Measurements from ENCODE around the gene MCM8.

MCM8 gene

DNA sequence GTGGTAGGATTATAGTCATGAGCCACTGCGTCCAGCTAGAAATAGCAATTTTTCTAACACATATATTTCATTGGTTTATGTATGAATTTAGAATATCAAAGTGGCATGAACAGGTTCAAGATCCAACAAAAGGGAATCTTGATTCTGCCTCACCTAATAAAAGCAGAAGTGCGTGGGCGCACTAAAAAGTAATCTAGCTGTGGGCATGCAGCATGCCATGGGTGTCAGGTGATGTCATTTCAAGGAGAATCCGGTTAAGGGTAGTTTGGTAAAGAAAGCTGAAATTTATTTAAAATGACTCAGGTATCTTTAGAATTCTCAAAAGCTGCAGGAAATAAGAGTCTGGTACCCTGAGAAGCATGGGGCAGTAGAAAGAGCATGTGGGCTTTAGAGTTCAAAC lies 85.8 kb downstream of the MCM8 start:
- H3K36me3 ChIP-seq (ENCODE audit: control insufficient read depth in 2 of 2, insufficient read depth in 2 of 2, low read length in 2 of 2), result peaks cover 46 to 51% of the 10 kb centered on the region in 2 donors
- no peaks in the 10 kb centered on the region for H3K4me1 ChIP-seq (ENCODE audit: control insufficient read depth in 2 of 2, insufficient read depth in 2 of 2, low read length in 2 of 2)

GRCh38 chr20:6037082-6037481 lies 86.6 kb downstream of the MCM8 start:
- Histone ChIP-seq H3K27me3 (ENCODE audit: control insufficient read depth in 2 of 2, insufficient read depth in 2 of 2, low read length in 2 of 2) (no peaks in the 10 kb centered on the region), H3K4me1 (ENCODE audit: control insufficient read depth in 2 of 2, insufficient read depth in 2 of 2, low read length in 2 of 2) (no peaks in the 10 kb centered on the region), H3K27ac (ENCODE audit: low read depth in 2 of 2, low read length in 2 of 2) (no peak overlapping the region), H3K9me3 (ENCODE audit: control insufficient read depth in 2 of 2, low read length in 2 of 2) (no peaks in the 10 kb centered on the region), H3K4me3 (ENCODE audit: low read length in 2 of 2) (no peak overlapping the region), H3K36me3 (ENCODE audit: control insufficient read depth in 2 of 2, insufficient read depth in 2 of 2, low read length in 2 of 2) (peaks cover 49 to 55% of the 10 kb centered on the region in 2 donors), H3K9ac (ENCODE audit: low read depth in 1 of 2, low read length in 2 of 2) (no peak overlapping the region)

More for the DNA sequence above, 85.8 kb downstream of the MCM8 start:
- no peak overlapping the region for H3K27ac ChIP-seq (ENCODE audit: low read depth in 2 of 2, low read length in 2 of 2)
- H3K27me3 ChIP-seq (ENCODE audit: control insufficient read depth in 2 of 2, insufficient read depth in 2 of 2, low read length in 2 of 2), result no peaks in the 10 kb centered on the region
- no peak overlapping the region for H3K4me3 ChIP-seq (ENCODE audit: low read length in 2 of 2)
- no peaks in the 10 kb centered on the region for H3K9me3 ChIP-seq (ENCODE audit: control insufficient read depth in 2 of 2, low read length in 2 of 2)
- no peak overlapping the region for H3K9ac ChIP-seq (ENCODE audit: low read depth in 1 of 2, low read length in 2 of 2)

DNA sequence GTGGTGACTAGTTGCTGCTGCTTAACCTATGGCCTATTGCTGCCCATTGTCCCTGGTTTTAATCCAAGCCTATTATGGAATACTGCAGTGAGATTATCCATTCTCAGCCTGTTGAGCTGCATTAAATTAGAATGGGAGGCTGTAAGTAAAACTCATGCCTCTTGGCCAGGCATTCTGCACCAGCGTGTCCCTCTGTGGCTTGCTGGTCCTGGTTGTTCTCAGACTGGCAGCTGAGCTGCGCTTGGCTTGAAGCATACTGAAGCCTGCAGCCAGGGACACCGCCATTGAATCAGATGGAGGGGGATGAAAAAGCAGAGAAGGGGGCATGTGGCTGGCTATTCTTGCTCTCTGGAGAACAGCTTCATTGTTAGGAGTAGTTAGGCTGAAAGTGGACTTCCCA lies 87.8 kb downstream of the MCM8 start:
- Histone ChIP-seq H3K4me3 (ENCODE audit: low read length in 2 of 2) (no peak overlapping the region), H3K27me3 (ENCODE audit: control insufficient read depth in 2 of 2, insufficient read depth in 2 of 2, low read length in 2 of 2) (no peaks in the 10 kb centered on the region), H3K9me3 (ENCODE audit: control insufficient read depth in 2 of 2, low read length in 2 of 2) (no peaks in the 10 kb centered on the region), H3K4me1 (ENCODE audit: control insufficient read depth in 2 of 2, insufficient read depth in 2 of 2, low read length in 2 of 2) (no peaks in the 10 kb centered on the region), H3K36me3 (ENCODE audit: control insufficient read depth in 2 of 2, insufficient read depth in 2 of 2, low read length in 2 of 2) (peaks cover 48 to 58% of the 10 kb centered on the region in 2 donors), H3K9ac (ENCODE audit: low read depth in 1 of 2, low read length in 2 of 2) (no peak overlapping the region), H3K27ac (ENCODE audit: low read depth in 2 of 2, low read length in 2 of 2) (no peak overlapping the region)

DNA sequence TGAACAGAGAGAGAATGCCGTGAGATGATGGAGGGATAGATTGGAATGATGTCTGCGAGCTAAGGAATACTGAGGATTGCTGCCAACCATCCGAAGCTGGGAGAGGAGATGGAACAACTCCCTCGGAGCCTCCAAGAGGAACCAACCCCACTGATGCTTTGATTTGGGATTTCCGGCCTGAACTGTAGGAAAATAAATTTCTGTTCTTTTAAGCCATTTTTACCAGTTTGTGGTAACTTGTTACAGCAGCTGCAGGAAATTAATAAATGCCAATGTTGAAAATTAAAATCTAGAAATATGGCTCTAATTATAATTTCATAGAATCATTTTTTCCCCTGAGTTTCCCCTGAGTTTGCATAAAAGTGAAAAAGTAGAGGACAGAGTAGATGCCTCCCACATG lies 89.3 kb downstream of the MCM8 start:
- Histone ChIP-seq H3K4me3 (ENCODE audit: low read length in 2 of 2) (no peak overlapping the region), H3K9me3 (ENCODE audit: control insufficient read depth in 2 of 2, low read length in 2 of 2) (no peaks in the 10 kb centered on the region), H3K27me3 (ENCODE audit: control insufficient read depth in 2 of 2, insufficient read depth in 2 of 2, low read length in 2 of 2) (no peaks in the 10 kb centered on the region), H3K9ac (ENCODE audit: low read depth in 1 of 2, low read length in 2 of 2) (no peak overlapping the region), H3K27ac (ENCODE audit: low read depth in 2 of 2, low read length in 2 of 2) (no peak overlapping the region), H3K4me1 (ENCODE audit: control insufficient read depth in 2 of 2, insufficient read depth in 2 of 2, low read length in 2 of 2) (no peaks in the 10 kb centered on the region), H3K36me3 (ENCODE audit: control insufficient read depth in 2 of 2, insufficient read depth in 2 of 2, low read length in 2 of 2) (peaks cover 37 to 44% of the 10 kb centered on the region in 2 donors)

GRCh38 chr20:6040540-6040939 lies 90.1 kb downstream of the MCM8 start:
- H3K27me3 ChIP-seq (ENCODE audit: control insufficient read depth in 2 of 2, insufficient read depth in 2 of 2, low read length in 2 of 2), result no peaks in the 10 kb centered on the region
- H3K9me3 ChIP-seq (ENCODE audit: control insufficient read depth in 2 of 2, low read length in 2 of 2), result no peaks in the 10 kb centered on the region
- H3K4me3 ChIP-seq (ENCODE audit: low read length in 2 of 2), result no peak overlapping the region
- H3K9ac ChIP-seq (ENCODE audit: low read depth in 1 of 2, low read length in 2 of 2), result no peak overlapping the region
- H3K4me1 ChIP-seq (ENCODE audit: control insufficient read depth in 2 of 2, insufficient read depth in 2 of 2, low read length in 2 of 2), result no peaks in the 10 kb centered on the region
- peaks cover 36 to 42% of the 10 kb centered on the region in 2 donors for H3K36me3 ChIP-seq (ENCODE audit: control insufficient read depth in 2 of 2, insufficient read depth in 2 of 2, low read length in 2 of 2)
- H3K27ac ChIP-seq (ENCODE audit: low read depth in 2 of 2, low read length in 2 of 2), result no peak overlapping the region

DNA sequence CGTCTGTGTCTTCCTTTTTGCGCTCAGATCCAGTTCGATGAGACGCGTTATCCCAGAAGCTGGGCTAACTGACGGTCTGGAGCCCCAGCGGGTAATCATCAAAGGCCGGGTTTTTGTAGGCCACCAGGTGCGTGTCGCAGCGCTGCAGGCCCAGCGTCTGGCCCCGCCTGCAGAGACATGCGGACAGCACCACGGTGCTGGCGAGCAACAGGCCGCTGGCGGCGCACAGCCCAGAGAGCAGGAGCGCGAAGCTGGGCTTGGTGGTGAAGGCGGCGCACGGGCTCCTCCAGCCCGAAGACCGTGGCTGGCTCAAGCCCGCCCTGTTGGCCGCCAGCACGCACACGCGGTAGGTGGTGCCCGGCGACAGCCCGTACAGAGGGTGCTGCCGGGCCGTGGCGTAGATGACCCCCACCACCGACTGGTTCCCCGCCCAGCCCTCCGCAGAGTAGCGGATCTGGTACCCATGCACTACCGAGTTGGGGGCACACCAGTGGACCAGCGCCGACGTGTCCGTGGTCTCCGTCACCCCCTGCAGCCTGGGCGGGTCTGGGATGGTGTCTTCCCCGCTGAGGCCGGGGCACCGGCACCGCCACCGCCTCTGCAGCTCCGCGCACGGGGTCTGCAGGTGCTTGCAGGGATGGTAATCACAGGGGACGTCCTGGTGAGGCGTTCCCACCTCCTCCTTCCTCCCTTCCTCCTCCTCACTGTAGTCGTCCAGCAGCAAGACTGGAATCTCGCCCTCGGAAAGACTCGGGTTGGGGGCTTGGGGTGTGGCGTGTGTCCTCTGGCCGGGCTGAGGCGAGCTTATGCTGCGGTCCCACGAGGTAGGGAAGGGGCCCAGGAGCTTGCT lies 90.7 kb downstream of the MCM8 start:
- H3K9ac ChIP-seq (ENCODE audit: low read depth in 1 of 2, low read length in 2 of 2), result no peak overlapping the region
- peaks cover 35 to 41% of the 10 kb centered on the region in 2 donors for H3K36me3 ChIP-seq (ENCODE audit: control insufficient read depth in 2 of 2, insufficient read depth in 2 of 2, low read length in 2 of 2)
- no peaks in the 10 kb centered on the region for H3K9me3 ChIP-seq (ENCODE audit: control insufficient read depth in 2 of 2, low read length in 2 of 2)
- H3K4me1 ChIP-seq (ENCODE audit: control insufficient read depth in 2 of 2, insufficient read depth in 2 of 2, low read length in 2 of 2), result no peaks in the 10 kb centered on the region
- H3K27ac ChIP-seq (ENCODE audit: low read depth in 2 of 2, low read length in 2 of 2), result no peak overlapping the region
- H3K4me3 ChIP-seq (ENCODE audit: low read length in 2 of 2), result no peak overlapping the region
- H3K27me3 ChIP-seq (ENCODE audit: control insufficient read depth in 2 of 2, insufficient read depth in 2 of 2, low read length in 2 of 2), result no peaks in the 10 kb centered on the region

GRCh38 chr20:6041808-6042265 lies 91.4 kb downstream of the MCM8 start:
- Histone ChIP-seq H3K27me3 (ENCODE audit: control insufficient read depth in 2 of 2, insufficient read depth in 2 of 2, low read length in 2 of 2) (no peaks in the 10 kb centered on the region), H3K36me3 (ENCODE audit: control insufficient read depth in 2 of 2, insufficient read depth in 2 of 2, low read length in 2 of 2) (peaks cover 33 to 37% of the 10 kb centered on the region in 2 donors), H3K9me3 (ENCODE audit: control insufficient read depth in 2 of 2, low read length in 2 of 2) (no peaks in the 10 kb centered on the region), H3K4me1 (ENCODE audit: control insufficient read depth in 2 of 2, insufficient read depth in 2 of 2, low read length in 2 of 2) (no peaks in the 10 kb centered on the region), H3K4me3 (ENCODE audit: low read length in 2 of 2) (no peak overlapping the region), H3K9ac (ENCODE audit: low read depth in 1 of 2, low read length in 2 of 2) (no peak overlapping the region), H3K27ac (ENCODE audit: low read depth in 2 of 2, low read length in 2 of 2) (no peak overlapping the region)

DNA sequence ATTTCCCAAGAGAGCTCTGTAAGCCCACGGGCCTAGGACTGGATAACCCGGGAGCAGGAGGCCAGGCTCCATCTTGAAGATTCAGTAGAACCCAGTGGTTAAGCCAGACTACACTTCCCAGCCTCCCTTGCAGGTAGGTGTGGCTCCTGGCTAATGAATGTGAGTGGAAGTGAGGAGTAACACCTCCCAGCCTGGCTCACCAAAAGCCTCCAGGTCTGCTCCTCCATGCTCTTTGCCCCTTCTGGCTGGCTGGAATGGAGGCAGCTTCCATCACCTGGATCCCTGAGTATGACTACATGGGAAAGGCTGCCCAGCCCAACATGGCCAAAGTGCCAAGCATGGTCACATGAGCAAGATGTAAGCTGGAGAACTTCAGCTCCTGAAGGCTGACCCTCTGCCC lies 93.7 kb downstream of the MCM8 start:
- no peak overlapping the region for H3K27ac ChIP-seq (ENCODE audit: low read depth in 2 of 2, low read length in 2 of 2)
- no peaks in the 10 kb centered on the region for H3K9me3 ChIP-seq (ENCODE audit: control insufficient read depth in 2 of 2, low read length in 2 of 2)
- H3K4me1 ChIP-seq (ENCODE audit: control insufficient read depth in 2 of 2, insufficient read depth in 2 of 2, low read length in 2 of 2), result no peaks in the 10 kb centered on the region
- no peaks in the 10 kb centered on the region for H3K27me3 ChIP-seq (ENCODE audit: control insufficient read depth in 2 of 2, insufficient read depth in 2 of 2, low read length in 2 of 2)
- no peak overlapping the region for H3K9ac ChIP-seq (ENCODE audit: low read depth in 1 of 2, low read length in 2 of 2)
- peaks cover 16 to 23% of the 10 kb centered on the region in 2 donors for H3K36me3 ChIP-seq (ENCODE audit: control insufficient read depth in 2 of 2, insufficient read depth in 2 of 2, low read length in 2 of 2)
- no peak overlapping the region for H3K4me3 ChIP-seq (ENCODE audit: low read length in 2 of 2)

- Histone ChIP-seq H3K9ac (ENCODE audit: low read depth in 1 of 2, low read length in 2 of 2) (no peak overlapping the region), H3K4me3 (ENCODE audit: low read length in 2 of 2) (no peak overlapping the region), H3K27me3 (ENCODE audit: control insufficient read depth in 2 of 2, insufficient read depth in 2 of 2, low read length in 2 of 2) (no peaks in the 10 kb centered on the region), H3K36me3 (ENCODE audit: control insufficient read depth in 2 of 2, insufficient read depth in 2 of 2, low read length in 2 of 2) (peaks cover 12 to 18% of the 10 kb centered on the region in 2 donors), H3K27ac (ENCODE audit: low read depth in 2 of 2, low read length in 2 of 2) (no peak overlapping the region), H3K9me3 (ENCODE audit: control insufficient read depth in 2 of 2, low read length in 2 of 2) (no peaks in the 10 kb centered on the region), H3K4me1 (ENCODE audit: control insufficient read depth in 2 of 2, insufficient read depth in 2 of 2, low read length in 2 of 2) (no peaks in the 10 kb centered on the region)
Measured at GRCh38 chr20:6045566-6045965, 95.1 kb downstream of the MCM8 start.

GRCh38 chr20:6046432-6046831 lies 96.0 kb downstream of the MCM8 start:
- Histone ChIP-seq H3K9me3 (ENCODE audit: control insufficient read depth in 2 of 2, low read length in 2 of 2) (no peaks in the 10 kb centered on the region), H3K36me3 (ENCODE audit: control insufficient read depth in 2 of 2, insufficient read depth in 2 of 2, low read length in 2 of 2) (peaks cover 4 to 10% of the 10 kb centered on the region in 2 donors), H3K27me3 (ENCODE audit: control insufficient read depth in 2 of 2, insufficient read depth in 2 of 2, low read length in 2 of 2) (peaks cover 0 to 5% of the 10 kb centered on the region in 2 donors), H3K4me3 (ENCODE audit: low read length in 2 of 2) (no peak overlapping the region), H3K4me1 (ENCODE audit: control insufficient read depth in 2 of 2, insufficient read depth in 2 of 2, low read length in 2 of 2) (no peaks in the 10 kb centered on the region), H3K27ac (ENCODE audit: low read depth in 2 of 2, low read length in 2 of 2) (no peak overlapping the region), H3K9ac (ENCODE audit: low read depth in 1 of 2, low read length in 2 of 2) (no peak overlapping the region)

Measured in mucosa of rectum (tissue), 2 donors.